ENCODE measurements around the gene UNC5A. TPM values are rescaled to one million over a fixed set of nuclear protein-coding genes. Genes with fewer than 3 reads are reported as not detected.

UNC5A gene
- total and polyA plus RNA-seq, 2 donors = 0.19 to 0.32 TPM

DNA sequence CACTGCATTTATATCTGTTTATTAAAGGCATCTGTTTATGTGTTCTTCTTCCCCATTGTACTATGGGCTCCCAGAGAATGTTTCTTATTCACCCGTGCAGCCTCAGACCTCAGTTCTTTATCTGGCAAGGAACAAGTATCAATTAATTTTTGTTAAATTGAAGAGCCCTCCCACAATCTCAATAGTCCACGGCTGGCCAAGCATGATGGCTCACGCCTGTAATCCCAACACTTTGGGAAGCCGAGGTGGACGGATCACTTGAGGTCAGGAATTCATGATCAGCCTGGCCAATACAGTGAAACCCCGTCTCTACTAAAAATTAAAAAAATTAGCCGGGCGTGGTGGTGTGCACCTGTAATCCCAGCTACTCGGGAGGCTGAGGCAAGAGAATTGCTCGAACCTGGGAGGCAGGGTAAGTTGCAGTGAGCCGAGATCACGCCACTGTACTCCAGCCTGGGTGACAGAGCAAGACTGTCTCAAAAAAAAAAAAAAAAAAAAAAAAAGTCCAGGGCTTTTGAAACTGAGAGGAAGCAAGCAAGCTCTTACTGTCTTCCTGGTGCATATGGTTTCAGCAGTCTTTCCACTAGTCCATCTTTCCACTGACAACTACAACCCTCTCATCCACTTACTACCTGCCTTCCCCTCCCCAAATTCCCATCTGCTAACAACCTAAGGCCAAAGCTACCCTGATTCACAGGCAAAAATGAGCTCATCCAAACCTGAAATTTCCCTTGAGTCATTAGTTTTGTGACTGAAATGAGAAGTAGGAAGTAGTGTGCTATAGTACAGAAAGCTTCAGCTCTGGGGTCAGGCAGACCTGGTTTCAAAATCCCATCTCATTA, 91.1 kb downstream of the UNC5A start:
- Histone ChIP-seq H3K4me1 (ENCODE audit: insufficient read depth) (no peaks in the 10 kb centered on the region), H3K36me3 (ENCODE audit: insufficient read depth) (peaks cover 2% of the 10 kb centered on the region), H3K27ac (ENCODE audit: low read depth) (no peak overlapping the region), H3K4me3 (ENCODE audit: low read depth, low read length) (no peak overlapping the region)
- no peak for DNase-seq (ENCODE audit: extremely low spot score)
- 89% methylated on average over 12 of the region's 12 CpGs for WGBS

DNA sequence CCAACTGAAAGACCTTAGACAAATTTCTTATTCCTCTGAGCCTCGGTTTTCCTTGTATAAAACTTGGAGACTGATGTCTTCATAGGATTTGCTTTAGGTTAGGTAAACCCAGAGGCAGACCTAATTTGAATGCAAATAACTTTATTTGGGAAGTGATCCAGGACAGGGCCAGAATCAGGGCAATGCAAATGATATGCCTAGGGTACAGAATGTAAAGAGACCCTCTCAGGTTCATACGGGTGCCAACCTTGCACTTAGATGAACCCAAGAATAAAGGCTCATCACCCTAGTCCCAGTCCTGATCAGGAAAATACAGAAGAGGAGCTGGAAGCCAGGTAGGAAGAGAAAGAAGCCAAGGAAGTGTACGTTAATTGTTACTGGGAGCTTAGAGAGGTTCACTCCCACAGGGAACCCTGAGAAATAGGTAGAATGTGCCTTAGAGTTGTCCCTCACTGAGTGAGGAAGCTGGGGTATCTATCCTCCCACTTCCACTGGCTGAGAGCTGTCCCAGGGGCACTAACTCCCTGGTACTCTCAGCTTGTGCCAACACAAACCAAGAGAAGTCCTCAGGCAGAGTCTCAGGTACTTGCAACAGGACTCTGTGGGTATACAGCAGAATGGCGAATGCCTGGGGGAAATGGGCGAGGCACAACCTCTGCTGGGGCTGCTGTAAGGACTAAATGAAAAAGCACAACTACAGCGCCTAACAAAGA, 91.9 kb downstream of the UNC5A start:
- Histone ChIP-seq H3K27ac (ENCODE audit: low read depth) (no peak overlapping the region), H3K4me1 (ENCODE audit: insufficient read depth) (no peaks in the 10 kb centered on the region), H3K4me3 (ENCODE audit: low read depth, low read length) (no peak overlapping the region), H3K36me3 (ENCODE audit: insufficient read depth) (peaks cover 2% of the 10 kb centered on the region)
- no peak for DNase-seq (ENCODE audit: extremely low spot score)
- WGBS = 82% methylated on average over 6 of the region's 6 CpGs

DNA sequence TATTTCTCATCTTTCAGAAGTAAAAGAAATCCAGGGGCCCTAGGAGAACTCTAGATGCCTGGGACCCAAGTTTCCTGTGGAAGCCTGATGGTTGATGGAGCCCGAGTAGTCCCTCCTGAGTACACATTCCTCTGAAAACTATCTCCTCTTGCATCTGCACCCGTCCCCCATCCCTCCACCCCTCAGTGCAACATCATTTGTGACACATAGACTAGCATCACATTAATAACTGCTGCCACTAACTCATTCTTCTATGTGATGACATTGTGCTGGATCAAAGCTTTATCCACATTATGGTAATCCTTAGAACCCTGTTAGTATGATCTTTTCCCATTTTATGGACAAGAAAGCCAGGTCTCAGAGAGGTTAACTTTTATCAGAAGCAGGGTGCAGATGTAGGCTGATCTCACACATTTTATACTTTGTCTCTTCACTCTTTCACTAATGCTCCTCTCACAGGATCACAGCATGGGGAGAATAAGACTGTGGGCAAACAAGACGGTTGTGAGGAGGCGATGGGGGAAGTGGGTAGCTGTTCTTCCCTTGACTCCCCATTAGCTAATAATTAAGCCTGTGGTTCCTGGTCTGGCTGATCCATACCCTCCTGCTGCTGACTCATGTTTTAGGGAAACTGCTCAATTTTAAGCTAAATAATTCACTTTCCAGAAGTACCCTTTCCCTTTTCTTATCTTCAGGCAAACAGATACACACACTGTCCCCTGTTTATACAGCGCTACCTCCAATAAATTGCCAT, 92.7 kb downstream of the UNC5A start:
- Histone ChIP-seq H3K27ac (ENCODE audit: low read depth) (no peak overlapping the region), H3K36me3 (ENCODE audit: insufficient read depth) (peaks cover 2% of the 10 kb centered on the region), H3K4me1 (ENCODE audit: insufficient read depth) (no peaks in the 10 kb centered on the region), H3K4me3 (ENCODE audit: low read depth, low read length) (no peak overlapping the region)
- no peak for DNase-seq (ENCODE audit: extremely low spot score)
- WGBS = 86% methylated on average over 5 of the region's 5 CpGs

DNA sequence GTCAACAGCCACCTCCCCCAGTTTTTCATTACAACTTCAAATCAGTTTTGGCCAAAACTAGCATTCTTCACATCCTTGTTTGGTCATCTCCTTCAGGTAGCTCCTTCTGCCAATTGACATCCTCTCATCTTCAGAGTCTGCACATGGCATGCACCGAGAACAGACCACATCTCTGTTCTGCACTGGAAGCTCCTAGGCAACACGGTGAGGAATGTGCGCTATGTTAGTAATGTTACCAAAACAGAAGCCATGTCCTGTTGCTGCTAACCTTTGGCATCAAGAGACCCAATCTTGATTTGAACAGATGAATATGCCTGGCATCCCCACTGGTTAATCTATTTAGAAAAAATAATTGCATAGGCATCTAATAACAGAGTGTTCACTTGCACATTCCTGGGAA, 93.9 kb downstream of the UNC5A start:
- no peak for DNase-seq (ENCODE audit: extremely low spot score)
- Histone ChIP-seq H3K36me3 (ENCODE audit: insufficient read depth) (peaks cover 2% of the 10 kb centered on the region), H3K4me1 (ENCODE audit: insufficient read depth) (no peaks in the 10 kb centered on the region), H3K4me3 (ENCODE audit: low read depth, low read length) (no peak overlapping the region), H3K27ac (ENCODE audit: low read depth) (no peak overlapping the region)
- WGBS = 86% methylated on average over 3 of the region's 3 CpGs

DNA sequence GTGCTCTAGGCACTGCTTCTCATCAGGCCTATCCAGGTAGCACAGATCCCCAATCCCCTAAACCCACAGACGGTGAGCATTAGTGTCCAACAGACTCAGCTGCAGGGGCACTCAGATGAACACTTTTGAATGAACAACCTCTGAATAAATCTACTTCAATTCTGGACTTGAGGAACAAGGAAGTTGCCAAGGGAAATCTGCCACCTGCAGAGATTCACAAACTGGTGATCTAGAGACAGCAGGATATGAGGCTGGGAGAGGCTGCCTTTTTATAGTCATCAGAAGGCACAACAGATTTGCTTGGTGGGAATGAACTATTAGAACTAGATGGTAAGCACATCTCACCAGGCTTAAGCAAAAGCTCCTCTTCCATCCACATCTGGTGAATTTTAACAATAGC, 95.8 kb downstream of the UNC5A start:
- H3K4me1 ChIP-seq (ENCODE audit: insufficient read depth) = no peaks in the 10 kb centered on the region
- peaks cover 2% of the 10 kb centered on the region for H3K36me3 ChIP-seq (ENCODE audit: insufficient read depth)
- no peak for DNase-seq (ENCODE audit: extremely low spot score)
- WGBS = 94% methylated on average over 1 of the region's 1 CpG
- no peak overlapping the region for H3K4me3 ChIP-seq (ENCODE audit: low read depth, low read length)
- H3K27ac ChIP-seq (ENCODE audit: low read depth) = no peak overlapping the region

DNA sequence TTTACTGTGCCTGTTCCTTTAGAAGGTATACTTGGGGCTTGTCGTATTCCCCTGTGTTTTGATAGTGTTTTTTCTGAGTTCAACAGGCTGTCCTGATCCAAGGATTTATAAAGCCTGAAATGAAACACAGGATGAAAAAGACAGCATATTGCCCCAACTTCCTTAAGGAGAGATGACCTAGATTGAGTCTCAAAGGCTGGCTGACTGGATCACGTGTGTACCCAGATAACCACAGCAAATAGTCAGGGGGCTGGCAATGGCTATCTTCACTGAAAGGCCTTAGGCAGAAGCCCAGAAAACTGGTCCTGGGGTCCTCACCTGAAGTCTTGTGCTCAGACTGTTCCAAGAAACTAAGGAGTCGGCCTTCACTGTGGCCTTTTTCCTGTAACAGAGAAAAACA, 96.4 kb downstream of the UNC5A start:
- no peak for DNase-seq (ENCODE audit: extremely low spot score)
- no peak overlapping the region for H3K4me3 ChIP-seq (ENCODE audit: low read depth, low read length)
- no peaks in the 10 kb centered on the region for H3K4me1 ChIP-seq (ENCODE audit: insufficient read depth)
- H3K27ac ChIP-seq (ENCODE audit: low read depth) = no peak overlapping the region
- 81% methylated on average over 3 of the region's 3 CpGs for WGBS
- peaks cover 2% of the 10 kb centered on the region for H3K36me3 ChIP-seq (ENCODE audit: insufficient read depth)

DNA sequence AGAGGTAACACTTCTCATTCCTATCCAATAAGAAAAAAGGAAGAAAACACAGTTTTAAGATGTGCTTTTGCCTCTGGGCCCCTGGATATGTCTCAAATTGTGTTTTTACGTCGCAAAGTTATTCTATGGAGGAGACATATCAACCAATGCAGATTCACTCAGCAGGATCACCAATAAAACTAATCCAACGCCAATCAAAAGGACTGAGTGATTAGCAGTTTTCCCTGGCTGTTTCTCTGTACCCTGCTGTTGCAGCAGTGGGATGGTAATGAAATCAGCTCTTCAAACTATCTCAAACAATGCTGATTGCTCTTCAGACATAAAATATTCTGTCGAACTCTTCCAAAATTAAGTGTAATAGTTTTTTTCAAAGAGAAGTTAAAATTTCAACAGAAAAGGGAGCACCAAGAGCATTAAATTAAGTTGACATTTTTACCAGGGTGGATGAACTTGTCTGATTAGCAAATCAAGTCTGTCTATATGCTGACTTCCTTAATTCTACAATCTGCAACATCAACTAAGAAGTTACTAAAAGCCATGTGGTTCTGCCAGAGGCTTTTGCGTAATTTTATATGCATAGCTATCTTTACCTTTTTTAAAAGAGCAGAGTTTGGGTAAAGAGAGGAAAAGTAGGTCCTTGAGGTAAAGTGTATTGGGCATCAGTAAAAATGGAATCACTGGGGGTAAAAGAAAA, 98.5 kb downstream of the UNC5A start:
- H3K27ac ChIP-seq (ENCODE audit: low read depth) = no peak overlapping the region

DNA sequence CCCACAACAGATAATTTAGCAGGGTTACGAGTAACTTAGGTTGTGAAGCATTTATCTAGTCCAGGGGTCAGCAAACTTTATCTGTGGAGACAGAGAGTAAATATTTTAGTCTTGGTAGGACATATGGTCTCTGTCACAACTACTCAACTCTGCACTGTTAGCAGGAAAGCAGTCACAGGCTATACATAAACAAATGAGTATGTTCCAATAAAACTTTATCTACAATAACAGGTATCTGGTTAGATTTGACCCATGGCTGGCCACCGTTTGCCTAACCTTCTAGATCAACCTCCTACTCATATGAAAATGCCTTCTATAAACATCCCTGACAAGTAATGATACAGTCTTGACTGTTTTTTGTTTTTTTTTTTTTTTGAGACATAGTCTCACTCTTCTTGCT, 101.8 kb downstream of the UNC5A start:
- no peak overlapping the region for H3K27ac ChIP-seq (ENCODE audit: low read depth)
- H3K36me3 ChIP-seq (ENCODE audit: insufficient read depth) = peaks cover 3% of the 10 kb centered on the region
- no peak for DNase-seq (ENCODE audit: extremely low spot score)
- no peaks in the 10 kb centered on the region for H3K4me1 ChIP-seq (ENCODE audit: insufficient read depth)
- no peak overlapping the region for H3K4me3 ChIP-seq (ENCODE audit: low read depth, low read length)
- WGBS = 38% methylated on average over 2 of the region's 2 CpGs

More for the DNA sequence above, 98.5 kb downstream of the UNC5A start:
- H3K36me3 ChIP-seq (ENCODE audit: insufficient read depth) = peaks cover 3% of the 10 kb centered on the region
- no peaks in the 10 kb centered on the region for H3K4me1 ChIP-seq (ENCODE audit: insufficient read depth)
- no peak for DNase-seq (ENCODE audit: extremely low spot score)
- H3K4me3 ChIP-seq (ENCODE audit: low read depth, low read length) = no peak overlapping the region
- WGBS = 79% methylated on average over 5 of the region's 5 CpGs

DNA sequence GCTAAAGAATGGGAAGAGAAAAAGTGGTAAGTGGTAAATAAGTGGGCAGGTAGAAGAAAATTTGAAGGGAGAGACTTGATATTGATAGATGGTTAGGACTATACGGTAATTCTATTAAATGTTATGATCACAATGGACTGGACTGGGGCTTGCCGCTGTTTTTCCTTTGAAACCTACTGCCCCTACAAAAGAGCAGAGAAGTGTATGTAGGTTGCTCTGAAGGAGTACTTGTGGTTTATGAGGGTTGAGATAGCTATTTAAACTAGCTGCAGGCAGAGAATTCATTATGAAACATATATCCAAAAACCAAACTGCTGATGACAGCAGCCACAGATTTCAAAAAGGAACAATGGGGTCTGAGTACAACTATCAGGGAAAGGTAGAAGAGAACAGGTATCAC, 105.5 kb downstream of the UNC5A start:
- WGBS = 96% methylated on average over 2 of the region's 2 CpGs
- no peak overlapping the region for H3K4me3 ChIP-seq (ENCODE audit: low read depth, low read length)
- no peak overlapping the region for H3K27ac ChIP-seq (ENCODE audit: low read depth)
- no peaks in the 10 kb centered on the region for H3K4me1 ChIP-seq (ENCODE audit: insufficient read depth)
- no peak for DNase-seq (ENCODE audit: extremely low spot score)
- H3K36me3 ChIP-seq (ENCODE audit: insufficient read depth) = peaks cover 3% of the 10 kb centered on the region

DNA sequence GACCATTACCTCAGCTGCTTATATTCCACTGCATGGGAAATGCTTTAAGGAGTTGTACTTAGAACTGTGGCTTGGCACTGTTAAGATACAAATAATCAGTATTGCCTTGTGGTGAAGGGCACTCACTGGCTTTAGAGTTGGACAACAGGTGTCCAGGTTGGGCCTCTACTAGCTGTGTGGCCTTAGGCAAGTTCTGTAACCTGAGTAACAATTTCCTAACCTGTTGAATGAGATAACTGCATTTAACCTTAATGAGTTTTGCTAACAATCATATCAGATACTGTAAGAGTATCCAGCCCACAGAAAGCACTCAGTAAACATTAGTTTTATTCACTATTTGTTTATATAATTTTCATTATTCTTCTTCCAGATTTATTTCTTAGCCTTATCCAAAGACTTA, 106.0 kb downstream of the UNC5A start:
- H3K4me1 ChIP-seq (ENCODE audit: insufficient read depth) = no peaks in the 10 kb centered on the region
- no peak overlapping the region for H3K4me3 ChIP-seq (ENCODE audit: low read depth, low read length)
- DNase-seq (ENCODE audit: extremely low spot score) = no peak
- H3K36me3 ChIP-seq (ENCODE audit: insufficient read depth) = peaks cover 3% of the 10 kb centered on the region
- no peak overlapping the region for H3K27ac ChIP-seq (ENCODE audit: low read depth)

DNA sequence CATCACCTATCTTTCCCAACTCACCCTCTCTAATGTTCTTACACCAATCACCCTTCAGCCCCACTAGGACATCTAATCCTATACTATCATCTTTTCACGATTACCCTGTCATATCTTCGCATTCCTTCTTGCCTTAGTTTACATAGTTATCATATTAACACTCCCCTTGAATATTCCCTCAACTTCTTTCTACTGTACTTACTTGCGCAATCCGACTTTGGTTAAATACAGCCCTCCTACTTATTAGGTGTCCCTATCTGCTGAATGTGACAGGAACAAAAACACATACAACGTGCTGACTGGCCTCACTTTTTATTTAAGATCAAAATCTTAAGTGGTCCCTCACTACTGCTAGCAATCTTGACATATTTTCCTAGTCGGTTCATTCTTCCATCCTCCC, 108.3 kb downstream of the UNC5A start:
- Histone ChIP-seq H3K36me3 (ENCODE audit: insufficient read depth) (peaks cover 3% of the 10 kb centered on the region), H3K27ac (ENCODE audit: low read depth) (no peak overlapping the region), H3K4me3 (ENCODE audit: low read depth, low read length) (no peak overlapping the region), H3K4me1 (ENCODE audit: insufficient read depth) (no peaks in the 10 kb centered on the region)
- DNase-seq (ENCODE audit: extremely low spot score) = no peak
- WGBS = 78% methylated on average over 6 of the region's 6 CpGs

DNA sequence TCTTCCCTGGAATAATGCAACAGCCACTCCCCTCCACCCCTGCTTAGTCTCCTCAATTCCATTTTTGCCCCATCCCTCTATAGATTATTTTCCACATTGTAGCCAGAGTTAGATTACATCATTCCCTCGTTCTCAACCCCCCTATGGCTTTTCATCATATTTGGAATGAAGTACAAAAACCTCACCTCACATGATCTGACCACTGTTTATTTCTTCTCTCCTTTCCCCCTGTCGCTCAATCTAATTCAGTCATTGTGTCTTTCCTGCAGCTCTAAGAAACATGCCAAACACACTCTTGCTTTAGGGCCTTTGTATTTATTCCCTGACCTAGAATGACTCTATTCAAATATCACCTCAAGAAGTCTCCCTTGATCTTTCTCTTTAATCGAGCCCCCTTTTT, 111.4 kb downstream of the UNC5A start:
- no peak overlapping the region for H3K4me3 ChIP-seq (ENCODE audit: low read depth, low read length)
- no peaks in the 10 kb centered on the region for H3K4me1 ChIP-seq (ENCODE audit: insufficient read depth)
- no peak overlapping the region for H3K27ac ChIP-seq (ENCODE audit: low read depth)
- peaks cover 3% of the 10 kb centered on the region for H3K36me3 ChIP-seq (ENCODE audit: insufficient read depth)
- 76% methylated on average over 3 of the region's 3 CpGs for WGBS
- DNase-seq (ENCODE audit: extremely low spot score) = no peak

DNA sequence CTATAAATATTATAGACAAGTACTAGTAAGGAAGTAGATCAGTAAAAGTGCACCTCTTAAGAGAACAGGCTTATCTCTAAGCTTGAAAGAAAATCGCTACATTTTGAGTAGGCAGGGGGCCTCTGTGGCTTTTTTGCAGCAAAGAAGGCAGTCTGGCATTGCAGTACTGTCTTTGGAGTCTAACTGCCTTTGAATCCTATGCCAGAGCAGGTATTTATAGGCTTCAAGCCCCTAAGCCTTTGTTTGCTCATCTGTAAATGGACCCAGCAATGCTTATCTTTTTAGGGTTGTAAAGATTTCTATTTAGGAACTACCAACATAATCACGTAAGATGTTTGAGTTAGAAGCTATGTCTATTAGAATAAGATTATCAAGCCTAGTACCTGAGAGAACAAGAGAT, 112.5 kb downstream of the UNC5A start:
- H3K4me1 ChIP-seq (ENCODE audit: insufficient read depth) = no peaks in the 10 kb centered on the region
- DNase-seq (ENCODE audit: extremely low spot score) = no peak
- 68% methylated on average over 2 of the region's 2 CpGs for WGBS

More for the DNA sequence above, 112.5 kb downstream of the UNC5A start:
- H3K27ac ChIP-seq (ENCODE audit: low read depth) = no peak overlapping the region
- H3K4me3 ChIP-seq (ENCODE audit: low read depth, low read length) = no peak overlapping the region
- H3K36me3 ChIP-seq (ENCODE audit: insufficient read depth) = peaks cover 3% of the 10 kb centered on the region
